MCF 10A (cell line): ENCODE measurements around the gene PCNX2. TPM values are rescaled to one million over a fixed set of nuclear protein-coding genes. Genes with fewer than 3 reads are reported as not detected.

Experiments used
- BruUV-seq: library from RNA; stranded (reverse); fragments of 400-500 nt; replicated peaks from 2 replicates; lab custom pipeline; 2021; lab: Mats Ljungman, UMichigan
- CTCF ChIA-PET: fragments of 300-600 bp; sonication (Branson Sonifier 250); formaldehyde crosslinking; extraction: SDS; loops from one replicate; lab custom pipeline; 2021; ENCODE audit warnings: antibody characterized with exemption, inconsistent platforms; lab: Yijun Ruan, JAX
- POLR2A ChIA-PET: fragments of 300-600, 350-650 bp; sonication (Branson Sonifier 250); formaldehyde crosslinking; extraction: SDS; loops from one replicate; lab custom pipeline; 2020; ENCODE audit warnings: antibody characterized with exemption, inconsistent platforms; lab: Yijun Ruan, JAX
- DNase-seq: peaks from one replicate; pipeline ENCODE4 v3.0.0-alpha.2; 2018; ENCODE audit not compliant: unreplicated experiment
- H3K27ac Mint-ChIP-seq: one replicate; pipeline ENCODE4 v1.8.0; 2022; ENCODE audit warnings: mild to moderate bottlenecking, low read depth, mixed read lengths; ENCODE audit not compliant: unreplicated experiment
- H3K27me3 Mint-ChIP-seq: one replicate; pipeline ENCODE4 v1.8.0; 2022; ENCODE audit warnings: mixed read lengths; ENCODE audit not compliant: insufficient read depth, unreplicated experiment
- H3K36me3 Mint-ChIP-seq: one replicate; pipeline ENCODE4 v1.8.0; 2022; ENCODE audit warnings: mild to moderate bottlenecking, moderate library complexity, mixed read lengths; ENCODE audit not compliant: insufficient read depth, unreplicated experiment
- H3K4me1 Mint-ChIP-seq: one replicate; pipeline ENCODE4 v1.8.0; 2022; ENCODE audit warnings: mixed read lengths; ENCODE audit not compliant: insufficient read depth, unreplicated experiment
- H3K4me3 Mint-ChIP-seq: one replicate; pipeline ENCODE4 v1.8.0; 2022; ENCODE audit warnings: mild to moderate bottlenecking, moderate library complexity, mixed read lengths; ENCODE audit not compliant: unreplicated experiment
- H3K9me3 Mint-ChIP-seq: one replicate; pipeline ENCODE4 v1.8.0; 2022; ENCODE audit warnings: mixed read lengths; ENCODE audit not compliant: unreplicated experiment
- intact Hi-C: fragments of 100-400 bp; cut with micrococcal nuclease; formaldehyde crosslinking; loops from 2 replicates; pipeline ENCODE4 v1.14.1; 2022
- total RNA-seq: library from RNA; stranded (reverse); gene quantifications from 2 replicates; pipeline ENCODE4 v1.2.3, GENCODE V29; 2022
- TF ChIP-seq, protein P1 (sequence below): fragments of 200-600 bp; IDR thresholded peaks from one replicate; pipeline ENCODE4 v1.8.0; 2022; ENCODE audit warnings: antibody characterized with exemption, mild to moderate bottlenecking; ENCODE audit not compliant: unreplicated experiment

The PCNX2 gene
- total RNA-seq, 1 experiment from 2014 or later: 80.5 TPM

DNA sequence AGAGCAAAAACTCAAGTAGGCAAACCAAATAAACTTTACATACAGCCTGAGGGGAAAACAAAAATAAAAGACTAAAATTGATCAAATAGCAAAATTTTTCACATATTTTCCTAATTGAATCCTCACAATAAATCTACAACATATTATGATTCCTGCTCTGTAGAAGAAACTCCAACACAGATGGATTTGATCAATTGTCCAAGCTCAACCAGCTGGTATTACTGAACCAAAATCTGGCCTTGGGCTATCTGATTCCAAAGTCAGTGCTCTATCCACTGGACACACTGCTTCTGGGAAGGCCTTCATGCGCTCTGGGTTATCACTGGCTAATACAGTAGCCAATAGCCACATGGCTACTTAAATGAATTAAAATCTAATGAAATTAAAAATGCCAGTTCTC lies 39.3 kb downstream of the PCNX2 start:
- Mint-ChIP-seq H3K4me1 (peaks cover 2% of the 10 kb centered on the region), H3K4me3 (no peak overlapping the region), H3K9me3 (no peaks in the 10 kb centered on the region), H3K27ac (no peak overlapping the region), H3K36me3 (peaks cover 74% of the 10 kb centered on the region), H3K27me3 (no peaks in the 10 kb centered on the region)
- CTCF ChIA-PET: interaction anchor here (0.5 to 1.1 kb wide), 2 partner anchors 21 to 22 kb away, joined by 3 to 4 read pairs; no protein-coding TSS in a partner anchor
- TF ChIP-seq, protein P1, sequence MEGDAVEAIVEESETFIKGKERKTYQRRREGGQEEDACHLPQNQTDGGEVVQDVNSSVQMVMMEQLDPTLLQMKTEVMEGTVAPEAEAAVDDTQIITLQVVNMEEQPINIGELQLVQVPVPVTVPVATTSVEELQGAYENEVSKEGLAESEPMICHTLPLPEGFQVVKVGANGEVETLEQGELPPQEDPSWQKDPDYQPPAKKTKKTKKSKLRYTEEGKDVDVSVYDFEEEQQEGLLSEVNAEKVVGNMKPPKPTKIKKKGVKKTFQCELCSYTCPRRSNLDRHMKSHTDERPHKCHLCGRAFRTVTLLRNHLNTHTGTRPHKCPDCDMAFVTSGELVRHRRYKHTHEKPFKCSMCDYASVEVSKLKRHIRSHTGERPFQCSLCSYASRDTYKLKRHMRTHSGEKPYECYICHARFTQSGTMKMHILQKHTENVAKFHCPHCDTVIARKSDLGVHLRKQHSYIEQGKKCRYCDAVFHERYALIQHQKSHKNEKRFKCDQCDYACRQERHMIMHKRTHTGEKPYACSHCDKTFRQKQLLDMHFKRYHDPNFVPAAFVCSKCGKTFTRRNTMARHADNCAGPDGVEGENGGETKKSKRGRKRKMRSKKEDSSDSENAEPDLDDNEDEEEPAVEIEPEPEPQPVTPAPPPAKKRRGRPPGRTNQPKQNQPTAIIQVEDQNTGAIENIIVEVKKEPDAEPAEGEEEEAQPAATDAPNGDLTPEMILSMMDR: no peak
- POLR2A ChIA-PET: interaction anchor here (0.9 to 1.6 kb wide), 4 partner anchors 9 to 613 kb away, joined by 3 to 6 read pairs (median 4); no protein-coding TSS in a partner anchor
- intact Hi-C loops: no loop called here
- no peak for DNase-seq
- no TSS peak for BruUV-seq

DNA sequence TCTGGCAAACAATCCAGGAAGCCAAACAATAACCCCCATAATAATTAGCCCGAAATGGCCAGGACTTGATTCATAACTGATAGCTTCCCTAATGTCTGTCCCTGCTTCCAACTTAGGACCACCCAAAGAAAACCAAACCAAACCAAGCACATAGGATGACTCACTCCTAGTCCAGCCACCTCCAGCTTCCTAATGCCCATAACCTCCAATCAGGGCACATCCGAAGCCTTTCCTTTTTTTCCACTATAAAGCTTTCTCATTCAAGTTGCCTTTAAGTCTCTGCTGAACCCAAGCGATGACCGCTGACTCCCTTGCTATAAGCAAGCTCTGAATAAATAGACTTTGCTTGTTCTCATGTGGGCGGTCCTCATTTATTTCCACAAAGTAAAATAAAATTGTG lies 40.4 kb downstream of the PCNX2 start:
- TF ChIP-seq, protein P1: no peak
- no peaks in the 10 kb centered on the region for H3K9me3 Mint-ChIP-seq
- H3K4me1 Mint-ChIP-seq: no peaks in the 10 kb centered on the region
- POLR2A ChIA-PET: interaction anchor here (0.6 to 1.6 kb wide), 4 partner anchors 9 to 1600 kb away, joined by 3 to 6 read pairs (median 4); no protein-coding TSS in a partner anchor
- no peak for DNase-seq
- intact Hi-C loops: no loop called here
- H3K27me3 Mint-ChIP-seq: no peaks in the 10 kb centered on the region
- BruUV-seq: no TSS peak
- H3K36me3 Mint-ChIP-seq: peaks cover 75% of the 10 kb centered on the region
- no peak overlapping the region for H3K27ac Mint-ChIP-seq
- CTCF ChIA-PET: interaction anchor here (0.6 to 1.1 kb wide), 3 partner anchors 14 to 20 kb away, joined by 3 to 4 read pairs (median 3); no protein-coding TSS in a partner anchor
- H3K4me3 Mint-ChIP-seq: no peak overlapping the region

DNA sequence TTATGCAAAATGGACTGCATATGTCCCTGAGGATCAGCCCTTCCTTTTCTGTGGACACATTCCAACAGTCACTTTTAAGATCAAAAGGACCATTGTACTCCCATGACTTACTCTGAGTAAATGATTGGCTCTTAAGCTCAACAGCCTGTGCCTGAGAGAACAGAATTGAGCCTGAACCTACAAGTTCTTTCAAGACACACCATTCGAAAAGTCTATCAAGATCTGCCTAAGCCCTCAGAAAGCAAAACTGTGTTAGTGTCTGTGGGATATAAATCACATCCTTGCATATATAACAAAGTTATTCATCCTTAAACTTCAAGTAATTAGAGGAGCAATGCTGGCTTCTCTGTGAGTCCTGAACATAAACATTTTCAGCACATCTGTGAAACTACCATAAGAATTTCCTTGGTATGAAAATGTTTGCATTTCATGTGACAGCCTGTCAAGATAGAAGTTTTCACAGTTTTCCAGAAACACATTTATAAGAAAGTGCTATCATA lies 41.6 kb downstream of the PCNX2 start:
- TF ChIP-seq, protein P1: no peak
- Mint-ChIP-seq H3K27ac (no peak overlapping the region), H3K27me3 (no peaks in the 10 kb centered on the region), H3K4me1 (no peaks in the 10 kb centered on the region), H3K4me3 (no peak overlapping the region), H3K36me3 (peaks cover 78% of the 10 kb centered on the region), H3K9me3 (no peaks in the 10 kb centered on the region)
- DNase-seq: no peak
- ChIA-PET CTCF (interaction anchor here (0.6 to 0.8 kb wide), 3 partner anchors 152 to 1004 kb away, joined by 3 to 5 read pairs (median 3); no protein-coding TSS in a partner anchor), POLR2A (interaction anchor here (0.6 to 2.1 kb wide), 3 partner anchors 9 to 419 kb away, joined by 3 to 7 read pairs (median 4); no protein-coding TSS in a partner anchor)
- no TSS peak for BruUV-seq
- intact Hi-C loops: no loop called here

DNA sequence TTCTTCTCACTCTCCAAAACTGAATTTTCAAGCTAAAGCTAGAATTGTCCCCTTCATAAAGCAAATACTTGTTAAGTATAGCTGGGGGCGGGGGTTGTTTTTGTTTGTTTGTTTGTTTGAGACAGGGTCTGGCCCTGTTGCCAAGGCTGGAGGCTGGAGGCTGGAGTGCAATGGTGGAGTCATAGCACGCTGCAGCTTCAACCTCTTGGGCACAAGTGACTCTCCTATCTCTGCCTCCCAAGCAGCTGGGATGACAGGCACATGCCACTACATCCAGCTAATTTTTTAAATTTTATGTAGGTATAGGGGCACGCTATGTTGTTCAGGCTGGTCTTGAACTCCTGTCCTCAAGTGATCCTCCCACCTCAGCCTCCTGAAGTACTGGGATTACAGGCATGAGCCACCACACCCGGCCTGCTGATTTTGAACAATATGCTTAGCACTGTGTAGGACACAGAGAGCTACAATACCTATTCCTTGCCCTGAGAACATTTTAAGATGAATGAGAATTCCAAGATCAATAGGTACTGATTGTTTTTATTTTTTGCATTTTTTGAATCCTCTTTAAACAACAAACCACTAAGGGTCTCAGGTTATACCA lies 42.2 kb downstream of the PCNX2 start:
- H3K36me3 Mint-ChIP-seq: peaks cover 73% of the 10 kb centered on the region
- no peak overlapping the region for H3K4me3 Mint-ChIP-seq
- ChIA-PET CTCF (interaction anchor here (0.6 kb wide), 2 partner anchors 622 to 1003 kb away, joined by 3 read pairs; no protein-coding TSS in a partner anchor), POLR2A (interaction anchor here (2.1 kb wide), 1 partner anchor 9 kb away, joined by 7 read pairs; no protein-coding TSS in a partner anchor)
- TF ChIP-seq, protein P1: no peak
- no peaks in the 10 kb centered on the region for H3K27me3 Mint-ChIP-seq
- no TSS peak for BruUV-seq
- intact Hi-C loops: no loop called here
- no peak for DNase-seq
- H3K4me1 Mint-ChIP-seq: no peaks in the 10 kb centered on the region
- H3K9me3 Mint-ChIP-seq: no peaks in the 10 kb centered on the region
- H3K27ac Mint-ChIP-seq: no peak overlapping the region
